ENCODE results near the gene SPG11. TPM values are rescaled to one million over a fixed set of nuclear protein-coding genes. Genes with fewer than 3 reads are reported as not detected.

The SPG11 gene
- total and polyA plus RNA-seq, 2 of the 13 experiments (the other 11 are each of a cell fraction or from before 2014, with no cell fraction given): 31.5 to 40.7 TPM

DNA sequence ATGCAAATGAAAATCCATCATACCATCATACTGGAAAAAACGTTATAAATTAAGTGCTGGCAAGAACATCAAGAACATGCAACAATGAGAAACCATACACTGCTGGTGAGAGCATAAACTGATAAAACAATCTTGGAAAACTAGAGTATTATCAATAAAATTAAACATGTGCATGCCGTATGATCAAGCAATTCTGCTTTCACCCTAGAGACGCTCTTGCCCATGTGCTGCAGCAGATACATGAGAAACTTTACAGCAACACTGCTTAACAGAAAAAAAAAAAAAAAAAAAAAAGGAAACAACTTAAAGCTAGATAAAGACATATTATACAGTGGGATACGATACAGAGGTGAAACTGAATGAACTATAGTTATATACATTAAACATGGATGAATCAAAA is 21.8 kb downstream of the SPG11 start:
- Histone ChIP-seq H3K4me1 (ENCODE audit: insufficient read depth, low read length) (no peaks in the 10 kb centered on the region), H3K9me3 (ENCODE audit: low read length) (no peaks in the 10 kb centered on the region), H3K4me2 (ENCODE audit: low read depth, low read length) (no peak overlapping the region), H4K20me1 (ENCODE audit: insufficient read depth, low read length) (no peaks in the 10 kb centered on the region), H3K27ac (ENCODE audit: extremely low read length, insufficient read depth, low read length) (no peak overlapping the region), H2AFZ (ENCODE audit: low read length) (no peak overlapping the region), H3K79me2 (ENCODE audit: insufficient read depth, low read length) (peaks cover 14% of the 10 kb centered on the region), H3K27me3 (ENCODE audit: control insufficient read depth in 1 of 2, insufficient read depth in 2 of 2, low read length in 2 of 2) (no peaks in the 10 kb centered on the region), H3K9ac (ENCODE audit: insufficient read depth, low read depth, low read length) (no peak overlapping the region), H3K36me3 (replicated peaks in 1 of 2; ENCODE audit: control insufficient read depth in 1 of 2, insufficient read depth in 2 of 2, low read length in 2 of 2) (peaks cover 4 to 23% of the 10 kb centered on the region in 2 experiments; a peak in 3 of 5 replicates), H3K4me3 (replicated peaks in 1 of 3; ENCODE audit: insufficient read depth in 1 of 3, low read depth in 2 of 3, low read length in 3 of 3) (no peak overlapping the region)
- no peak for ATAC-seq
- no TSS peak for BruUV-seq (replicated peaks)
- intact Hi-C loops (cut with micrococcal nuclease; ENCODE audit: unreplicated experiment): no loop called here
- CTCF ChIA-PET (ENCODE audit: low intra/inter-chr PET ratio, low total read pairs): no interaction called here
- 98% methylated on average over 4 of the region's 4 CpGs for WGBS (ENCODE audit: low lambda C conversion rate)
- POLR2A ChIA-PET: interaction anchor here (0.6 to 1.3 kb wide), 2 partner anchors 21 to 204 kb away, joined by 3 to 4 read pairs; no protein-coding TSS in a partner anchor
- in situ Hi-C loops (cut with HindIII; ENCODE audit: extremely low pct_ligation_motif_present, low pct_unique_long_range_greater_than_20kb): no loop called here
- FAIRE-seq: no peak
- DNase-seq (ENCODE audit: low spot score): no peak
- TF ChIP-seq MAFG (CRISPR knock-in tag; IDR thresholded peaks at IDR 0.05) (no peak), ZNF678 (CRISPR knock-in tag; IDR thresholded peaks at IDR 0.05) (no peak), ZSCAN30 (CRISPR knock-in tag; IDR thresholded peaks at IDR 0.05) (no peak), ARID2 (CRISPR knock-in tag; IDR thresholded peaks at IDR 0.05; ENCODE audit: borderline replicate concordance) (no peak), SMC3 (IDR thresholded peaks at IDR 0.05; ENCODE audit: low read length) (no peak), HNF4A (CRISPR knock-in tag; IDR thresholded peaks at IDR 0.05) (no peak), HHEX (CRISPR knock-in tag; IDR thresholded peaks at IDR 0.05) (no peak), REST (IDR thresholded peaks at IDR 0.05; ENCODE audit: borderline replicate concordance in 1 of 2, low read depth in 1 of 2, low read length in 2 of 2) (no peak), KLF11 (CRISPR knock-in tag; IDR thresholded peaks at IDR 0.05) (no peak)
- TF ChIP-seq, protein P1, sequence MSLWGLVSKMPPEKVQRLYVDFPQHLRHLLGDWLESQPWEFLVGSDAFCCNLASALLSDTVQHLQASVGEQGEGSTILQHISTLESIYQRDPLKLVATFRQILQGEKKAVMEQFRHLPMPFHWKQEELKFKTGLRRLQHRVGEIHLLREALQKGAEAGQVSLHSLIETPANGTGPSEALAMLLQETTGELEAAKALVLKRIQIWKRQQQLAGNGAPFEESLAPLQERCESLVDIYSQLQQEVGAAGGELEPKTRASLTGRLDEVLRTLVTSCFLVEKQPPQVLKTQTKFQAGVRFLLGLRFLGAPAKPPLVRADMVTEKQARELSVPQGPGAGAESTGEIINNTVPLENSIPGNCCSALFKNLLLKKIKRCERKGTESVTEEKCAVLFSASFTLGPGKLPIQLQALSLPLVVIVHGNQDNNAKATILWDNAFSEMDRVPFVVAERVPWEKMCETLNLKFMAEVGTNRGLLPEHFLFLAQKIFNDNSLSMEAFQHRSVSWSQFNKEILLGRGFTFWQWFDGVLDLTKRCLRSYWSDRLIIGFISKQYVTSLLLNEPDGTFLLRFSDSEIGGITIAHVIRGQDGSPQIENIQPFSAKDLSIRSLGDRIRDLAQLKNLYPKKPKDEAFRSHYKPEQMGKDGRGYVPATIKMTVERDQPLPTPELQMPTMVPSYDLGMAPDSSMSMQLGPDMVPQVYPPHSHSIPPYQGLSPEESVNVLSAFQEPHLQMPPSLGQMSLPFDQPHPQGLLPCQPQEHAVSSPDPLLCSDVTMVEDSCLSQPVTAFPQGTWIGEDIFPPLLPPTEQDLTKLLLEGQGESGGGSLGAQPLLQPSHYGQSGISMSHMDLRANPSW (CRISPR knock-in tag; IDR thresholded peaks at IDR 0.05; ENCODE audit: borderline replicate concordance): no peak
- TF ChIP-seq, protein P2, sequence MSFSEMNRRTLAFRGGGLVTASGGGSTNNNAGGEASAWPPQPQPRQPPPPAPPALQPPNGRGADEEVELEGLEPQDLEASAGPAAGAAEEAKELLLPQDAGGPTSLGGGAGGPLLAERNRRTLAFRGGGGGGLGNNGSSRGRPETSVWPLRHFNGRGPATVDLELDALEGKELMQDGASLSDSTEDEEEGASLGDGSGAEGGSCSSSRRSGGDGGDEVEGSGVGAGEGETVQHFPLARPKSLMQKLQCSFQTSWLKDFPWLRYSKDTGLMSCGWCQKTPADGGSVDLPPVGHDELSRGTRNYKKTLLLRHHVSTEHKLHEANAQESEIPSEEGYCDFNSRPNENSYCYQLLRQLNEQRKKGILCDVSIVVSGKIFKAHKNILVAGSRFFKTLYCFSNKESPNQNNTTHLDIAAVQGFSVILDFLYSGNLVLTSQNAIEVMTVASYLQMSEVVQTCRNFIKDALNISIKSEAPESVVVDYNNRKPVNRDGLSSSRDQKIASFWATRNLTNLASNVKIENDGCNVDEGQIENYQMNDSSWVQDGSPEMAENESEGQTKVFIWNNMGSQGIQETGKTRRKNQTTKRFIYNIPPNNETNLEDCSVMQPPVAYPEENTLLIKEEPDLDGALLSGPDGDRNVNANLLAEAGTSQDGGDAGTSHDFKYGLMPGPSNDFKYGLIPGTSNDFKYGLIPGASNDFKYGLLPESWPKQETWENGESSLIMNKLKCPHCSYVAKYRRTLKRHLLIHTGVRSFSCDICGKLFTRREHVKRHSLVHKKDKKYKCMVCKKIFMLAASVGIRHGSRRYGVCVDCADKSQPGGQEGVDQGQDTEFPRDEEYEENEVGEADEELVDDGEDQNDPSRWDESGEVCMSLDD (CRISPR knock-in tag; IDR thresholded peaks at IDR 0.05; ENCODE audit: borderline replicate concordance): no peak
- TF ChIP-seq, protein P3, sequence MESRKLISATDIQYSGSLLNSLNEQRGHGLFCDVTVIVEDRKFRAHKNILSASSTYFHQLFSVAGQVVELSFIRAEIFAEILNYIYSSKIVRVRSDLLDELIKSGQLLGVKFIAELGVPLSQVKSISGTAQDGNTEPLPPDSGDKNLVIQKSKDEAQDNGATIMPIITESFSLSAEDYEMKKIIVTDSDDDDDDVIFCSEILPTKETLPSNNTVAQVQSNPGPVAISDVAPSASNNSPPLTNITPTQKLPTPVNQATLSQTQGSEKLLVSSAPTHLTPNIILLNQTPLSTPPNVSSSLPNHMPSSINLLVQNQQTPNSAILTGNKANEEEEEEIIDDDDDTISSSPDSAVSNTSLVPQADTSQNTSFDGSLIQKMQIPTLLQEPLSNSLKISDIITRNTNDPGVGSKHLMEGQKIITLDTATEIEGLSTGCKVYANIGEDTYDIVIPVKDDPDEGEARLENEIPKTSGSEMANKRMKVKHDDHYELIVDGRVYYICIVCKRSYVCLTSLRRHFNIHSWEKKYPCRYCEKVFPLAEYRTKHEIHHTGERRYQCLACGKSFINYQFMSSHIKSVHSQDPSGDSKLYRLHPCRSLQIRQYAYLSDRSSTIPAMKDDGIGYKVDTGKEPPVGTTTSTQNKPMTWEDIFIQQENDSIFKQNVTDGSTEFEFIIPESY (CRISPR knock-in tag; IDR thresholded peaks at IDR 0.05): no peak
